GM20000 (cell line): ENCODE data around the gene MMADHC.

Experiments used
- DNase-seq: peaks from one replicate; pipeline ENCODE4 v3.0.0; 2012; ENCODE audit warnings: low spot score
- CTCF ChIP-seq: IDR thresholded peaks from 2 replicates; pipeline ENCODE4 v1.5.1; 2012; ENCODE audit warnings: mild to moderate bottlenecking, control low read depth; ENCODE audit errors: extremely low read depth, missing control alignments

MMADHC gene

DNA sequence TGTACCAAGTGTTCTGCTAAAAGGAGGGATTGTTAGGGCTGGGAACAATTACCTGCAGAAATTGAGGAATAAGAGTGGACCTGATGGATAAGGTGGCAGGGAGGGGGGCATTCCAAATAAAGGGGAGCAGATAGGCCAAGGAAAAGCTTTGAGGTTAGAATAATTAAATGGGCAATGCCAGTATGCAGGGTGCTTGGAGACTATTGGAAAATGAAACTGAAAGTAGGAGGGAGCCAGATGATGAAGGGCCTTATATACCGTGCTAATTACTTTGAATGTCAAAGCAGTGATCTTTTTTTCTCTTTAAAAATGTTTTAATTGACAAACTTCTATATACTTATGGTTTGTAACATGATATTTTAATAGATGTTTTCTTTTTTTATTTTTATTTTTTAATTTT lies 42.9 kb downstream of the MMADHC start:
- no peak for DNase-seq
- no peak for TF ChIP-seq CTCF

DNA sequence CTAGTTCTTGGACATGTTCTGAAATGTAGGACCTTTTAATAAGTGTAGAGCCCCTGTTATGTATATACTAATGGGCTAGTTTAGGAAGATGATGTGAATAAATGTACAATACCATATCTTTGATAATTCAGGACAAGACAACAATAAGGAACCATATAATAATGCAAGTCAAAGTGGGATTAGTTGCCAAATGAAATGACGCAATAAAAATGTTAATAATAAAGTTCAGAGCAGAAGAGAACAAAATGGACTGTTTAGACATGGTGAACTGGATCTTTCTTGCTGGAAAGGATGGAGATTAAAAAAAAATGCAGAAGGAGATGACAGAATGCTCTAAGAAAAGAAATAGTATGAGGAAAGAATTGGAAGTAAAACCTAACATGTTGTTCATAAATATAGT lies 43.7 kb downstream of the MMADHC start:
- no peak for TF ChIP-seq CTCF
- no peak for DNase-seq

GRCh38 chr2:149540138-149540537 lies 47.4 kb downstream of the MMADHC start:
- TF ChIP-seq CTCF, result no peak
- DNase-seq, result no peak

DNA sequence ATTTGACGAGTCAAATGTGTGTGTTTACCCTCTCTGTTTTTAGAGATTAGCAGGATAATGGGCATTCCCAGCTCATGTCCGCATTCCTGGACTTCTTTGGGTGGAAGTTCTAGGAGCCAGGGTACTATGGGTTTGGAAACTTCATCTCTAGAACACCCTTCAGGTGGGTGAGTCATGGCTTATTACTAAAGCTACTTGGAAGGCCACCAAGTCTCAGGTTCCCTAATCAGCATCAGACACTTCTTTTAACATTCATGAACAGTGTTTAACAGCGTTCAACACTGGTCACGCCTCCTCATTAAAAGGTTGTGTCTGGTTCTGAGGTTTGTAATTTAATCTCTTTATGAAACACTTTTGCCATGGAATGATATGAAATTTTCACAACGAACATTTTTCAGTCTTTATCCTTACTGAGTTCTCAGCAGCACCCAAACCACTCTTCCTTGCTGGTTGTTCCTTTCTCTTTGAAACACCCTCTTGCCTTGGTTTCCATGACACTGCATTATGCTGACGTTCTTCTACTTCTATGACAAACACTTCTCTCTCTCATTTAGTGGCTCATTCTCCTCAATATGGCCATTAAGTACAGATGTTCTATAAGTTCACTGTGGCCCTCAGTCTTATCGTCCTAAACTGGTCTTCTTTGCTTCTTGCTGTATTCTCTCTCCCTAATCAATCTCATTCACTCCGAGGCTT lies 49.3 kb downstream of the MMADHC start:
- no peak for DNase-seq
- no peak for TF ChIP-seq CTCF

GRCh38 chr2:149537092-149537726 lies 50.4 kb downstream of the MMADHC start:
- no peak for TF ChIP-seq CTCF
- no peak for DNase-seq

DNA sequence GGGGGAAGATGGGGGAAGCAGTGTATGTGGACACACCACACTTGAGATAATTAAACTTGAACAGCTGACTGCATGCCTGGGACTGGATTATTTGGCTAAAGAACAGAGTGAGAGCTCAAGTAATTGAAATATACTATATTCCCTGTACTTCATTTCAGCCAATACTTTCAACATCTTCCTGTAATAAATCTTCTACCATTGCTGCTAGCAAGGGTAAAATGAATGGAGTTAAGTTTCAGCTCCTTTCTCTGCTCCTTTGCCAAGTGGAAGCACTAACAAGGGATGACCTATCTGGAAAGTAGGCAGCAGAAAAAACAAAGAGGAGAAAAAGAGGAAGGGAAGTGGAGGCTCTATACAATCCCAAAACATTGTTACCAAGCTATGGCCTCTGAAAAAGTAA lies 50.9 kb downstream of the MMADHC start:
- no peak for DNase-seq
- TF ChIP-seq CTCF, result no peak

GRCh38 chr2:149534674-149535073 lies 52.9 kb downstream of the MMADHC start:
- no peak for DNase-seq
- no peak for TF ChIP-seq CTCF
